HG02798 (cell line): ENCODE data around the gene ELMO2.
"Not testable (repeated sequence)": the region's sequence is repeated elsewhere in the genome, so short reads cannot be mapped to it uniquely, and the experiment has no call there.

Source experiments
- ATAC-seq: cut with Tn5 transposase; IDR thresholded peaks from one replicate; pipeline ENCODE4 v1.9.1; 2021; ENCODE audit warnings: mild to moderate bottlenecking; ENCODE audit not compliant: unreplicated experiment, poor library complexity

ELMO2 gene

DNA sequence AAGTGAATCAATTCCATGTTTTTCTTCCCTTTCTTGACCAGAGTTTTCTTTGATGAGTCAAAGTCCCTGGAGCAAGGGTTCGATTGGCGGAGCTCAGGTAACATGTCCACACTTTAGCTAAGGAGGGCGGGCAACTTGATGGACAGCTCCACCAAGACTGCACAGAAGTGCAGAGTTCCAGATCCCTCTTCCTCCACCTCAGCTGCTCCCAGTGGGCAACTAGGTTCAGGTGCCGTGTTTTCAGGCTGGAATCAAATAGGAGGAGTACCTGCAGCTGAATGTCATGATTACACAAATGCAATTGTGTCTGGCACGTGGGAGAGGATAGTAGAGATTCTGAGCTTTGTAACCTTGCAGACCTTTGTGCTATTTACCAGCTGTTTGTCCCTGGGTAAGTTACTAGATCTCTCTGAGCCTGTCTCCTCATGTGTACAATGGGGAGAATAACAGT, 1.9 kb upstream of the ELMO2 start:
- no peak for ATAC-seq

GRCh38 chr20:46407671-46407996, 1.2 kb upstream of the ELMO2 start:
- ATAC-seq, result no peak

GRCh38 chr20:46406986-46407670, 713 bp upstream of the ELMO2 start:
- peak; percentile 54 for ATAC-seq

- no peak for ATAC-seq
Observed at GRCh38 chr20:46402331-46402811, 4.0 kb downstream of the ELMO2 start.

GRCh38 chr20:46401478-46401860, 4.9 kb downstream of the ELMO2 start:
- peak; percentile 24 for ATAC-seq

DNA sequence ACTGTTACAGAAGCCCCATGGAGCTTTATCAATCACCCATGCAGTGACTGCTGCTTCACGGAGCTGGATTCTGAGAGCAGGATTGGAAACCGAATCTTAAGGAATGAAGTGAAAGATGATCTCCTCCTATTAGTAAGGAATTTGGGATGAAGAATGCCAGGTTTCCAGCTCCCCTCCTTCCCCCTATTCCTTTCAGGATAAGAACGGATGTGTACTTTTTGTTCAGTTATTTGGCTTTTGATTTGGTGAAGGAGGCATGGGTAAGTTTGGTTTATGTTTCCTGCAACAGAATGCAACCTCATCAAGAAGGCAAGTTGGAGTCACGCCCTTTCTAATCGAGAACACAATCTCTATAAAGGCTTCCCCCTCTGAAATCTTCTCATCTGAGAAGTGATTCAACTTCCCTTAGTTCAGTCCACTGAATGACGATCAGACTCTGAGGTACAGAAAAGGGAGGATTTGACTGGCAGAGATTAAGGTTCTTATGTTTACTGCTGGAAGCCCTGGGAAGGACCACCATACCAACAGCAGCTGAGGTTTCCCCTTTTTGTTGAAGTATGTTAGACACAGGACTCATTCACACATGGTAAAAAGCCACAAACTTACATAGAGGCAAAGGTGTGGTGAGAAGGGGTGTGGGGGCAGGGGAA, 5.5 kb downstream of the ELMO2 start:
- peak; percentile 17 for ATAC-seq

- ATAC-seq, result no peak
Observed at GRCh38 chr20:46400253-46400652, 6.2 kb downstream of the ELMO2 start.

DNA sequence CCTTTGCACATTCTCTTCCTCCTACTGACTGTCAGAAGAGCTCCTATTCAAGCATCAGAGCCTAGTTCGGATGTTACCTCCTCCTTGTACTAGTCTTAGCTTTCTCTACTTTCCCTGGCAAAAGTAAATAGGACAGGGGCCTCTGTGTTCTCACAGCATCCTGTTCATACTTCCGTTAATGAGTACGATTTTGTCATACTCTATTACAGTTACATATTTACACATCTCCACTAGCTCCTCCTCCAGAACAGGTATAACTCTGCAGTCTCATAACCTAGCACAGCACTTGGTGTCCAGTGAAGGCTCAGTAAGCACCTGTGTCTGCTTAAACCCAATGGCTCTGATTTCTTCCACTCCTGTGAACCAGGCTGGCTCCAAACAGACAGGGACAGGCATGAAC, 7.0 kb downstream of the ELMO2 start:
- no peak for ATAC-seq

DNA sequence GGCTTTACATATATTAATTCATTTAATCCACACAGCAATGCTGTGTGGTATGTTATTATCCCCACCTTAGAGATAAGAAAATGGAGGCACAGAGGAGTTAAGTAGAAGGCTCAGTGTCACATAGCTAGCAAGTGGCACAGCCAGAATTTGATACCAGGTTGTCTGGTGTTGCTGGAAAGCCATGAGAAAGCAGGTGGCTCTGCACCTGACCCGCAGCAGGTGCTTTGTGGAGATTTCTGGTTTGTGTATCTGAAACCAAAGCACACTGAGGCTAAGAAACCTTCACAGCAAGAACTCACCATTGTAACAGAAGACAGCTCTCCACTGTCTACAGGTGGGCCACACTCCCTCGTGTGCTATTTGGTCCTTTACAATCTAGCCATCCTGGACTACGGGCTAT, 7.5 kb downstream of the ELMO2 start:
- no peak for ATAC-seq

GRCh38 chr20:46396052-46396740, 10.2 kb downstream of the ELMO2 start:
- no peak for ATAC-seq

DNA sequence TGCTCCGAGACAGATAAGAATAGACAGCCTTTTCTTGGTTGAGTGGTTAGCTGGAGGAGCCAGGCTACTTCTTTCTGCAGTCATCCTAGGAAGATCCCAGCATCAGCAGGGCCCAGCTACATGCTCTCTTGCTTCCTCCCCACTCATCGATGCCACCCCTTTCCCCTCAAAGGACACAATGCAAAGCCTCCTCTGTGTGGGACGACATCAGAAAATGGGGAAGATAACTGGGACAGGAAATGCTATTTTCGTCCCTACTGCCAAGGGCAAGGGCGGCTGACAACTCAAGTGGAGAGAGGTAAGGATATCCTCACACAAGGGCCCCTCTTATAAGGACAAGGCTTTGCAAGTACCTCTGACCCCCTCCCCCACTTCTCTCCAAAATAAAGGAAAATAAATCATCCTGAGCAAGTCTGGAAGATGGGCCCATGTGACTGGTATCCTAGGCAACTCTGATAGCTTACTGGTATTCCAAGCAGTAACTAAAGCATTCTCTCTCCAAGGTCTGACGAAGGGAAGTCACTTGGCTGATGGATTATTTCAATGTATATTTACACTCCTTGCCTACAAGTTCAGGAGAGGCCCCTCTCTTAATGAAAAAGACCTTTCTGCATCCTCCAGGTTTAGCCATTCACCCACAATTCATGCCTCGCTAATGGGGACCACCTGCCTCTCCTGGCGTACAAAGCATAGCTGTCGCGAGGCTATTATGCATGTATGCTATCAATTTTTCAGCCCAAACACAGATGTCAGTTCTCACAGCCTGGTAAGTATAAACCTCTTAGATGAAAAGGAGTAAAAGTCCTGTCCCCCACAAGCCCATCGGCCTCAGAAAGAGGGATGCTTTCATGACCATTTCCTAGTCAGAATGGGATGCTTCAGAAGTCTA, 11.3 kb downstream of the ELMO2 start:
- no peak for ATAC-seq

DNA sequence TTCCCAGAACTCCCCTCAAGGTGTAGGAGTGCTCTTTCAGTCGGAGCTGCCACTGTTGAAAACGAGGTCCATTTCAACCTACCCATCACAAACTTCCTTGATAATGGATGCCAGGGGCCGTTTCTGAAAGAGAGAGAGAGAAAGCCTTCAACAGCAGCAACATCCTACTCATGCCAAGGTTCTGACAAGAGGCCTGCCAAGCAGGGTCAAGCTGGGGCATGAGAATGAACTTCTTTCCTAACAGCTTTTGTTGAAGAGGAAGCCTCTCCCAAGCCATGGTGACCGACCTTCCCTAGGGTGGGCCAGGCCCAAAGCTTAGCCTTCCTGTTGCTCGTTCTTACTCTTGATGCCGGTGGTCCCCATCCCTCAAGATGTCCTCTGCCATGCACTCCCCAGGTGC, 12.4 kb downstream of the ELMO2 start:
- ATAC-seq, result no peak

- ATAC-seq, result no peak
Observed at GRCh38 chr20:46388937-46389336, 17.5 kb downstream of the ELMO2 start.

DNA sequence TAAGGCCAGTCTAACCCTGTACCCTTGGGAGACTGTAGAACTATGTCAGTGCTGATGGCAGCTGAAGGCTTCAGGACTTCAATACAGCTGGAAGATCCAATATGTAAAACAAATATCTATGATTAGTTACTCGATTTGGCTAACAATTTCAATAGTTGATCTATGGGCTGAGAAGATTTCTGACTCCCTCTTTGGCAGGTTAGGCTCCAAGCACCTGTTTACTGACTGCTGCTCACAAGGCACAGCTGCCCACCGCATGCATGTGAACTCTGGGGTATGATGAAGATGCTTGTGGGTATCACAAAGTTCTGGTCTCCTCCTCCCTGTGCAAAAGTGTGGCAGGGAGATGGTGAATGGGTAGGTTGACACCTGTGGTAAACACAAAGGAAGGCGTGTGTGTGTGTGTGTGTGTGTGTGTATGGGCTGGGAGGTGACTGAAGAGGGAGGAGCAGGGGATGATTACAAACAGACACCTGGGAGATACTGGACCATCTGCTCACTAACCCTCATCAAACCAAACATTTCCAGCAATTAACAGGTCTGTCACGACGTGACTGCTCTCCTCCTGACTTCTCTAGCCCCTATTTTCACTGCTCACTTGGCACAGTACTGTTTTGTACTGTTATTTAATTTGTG, 18.1 kb downstream of the ELMO2 start:
- no peak for ATAC-seq

- not testable (repeated sequence) for ATAC-seq
Observed at GRCh38 chr20:46387054-46387453, 19.4 kb downstream of the ELMO2 start.

DNA sequence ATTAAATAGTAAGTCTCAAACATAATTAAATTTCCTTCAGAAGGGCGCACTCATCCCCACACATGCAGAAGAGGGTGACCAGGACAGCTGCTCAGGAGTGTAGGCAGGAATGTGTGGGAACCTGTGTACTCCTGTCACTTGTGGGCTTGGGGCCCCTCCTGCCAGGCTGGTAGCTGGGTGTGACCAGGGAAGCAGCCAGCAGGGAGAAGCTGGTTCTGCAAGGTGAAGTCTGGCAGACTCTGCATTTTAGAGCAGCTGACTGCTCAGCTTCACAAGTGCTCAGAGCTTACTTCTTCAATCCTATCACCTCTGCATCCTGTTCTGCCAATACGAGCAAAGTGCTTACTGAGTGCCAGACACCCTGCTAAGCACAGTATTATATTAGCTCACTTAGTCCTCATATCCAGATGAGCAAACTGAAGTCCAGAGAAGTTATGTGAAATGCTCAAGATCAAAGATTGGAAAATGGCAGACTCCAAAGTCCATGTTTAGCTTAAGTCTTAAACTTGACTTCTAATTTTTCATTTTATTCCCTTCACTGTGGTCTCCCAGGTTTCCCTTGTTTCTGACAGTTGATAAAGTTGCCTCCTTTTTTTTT, 27.9 kb downstream of the ELMO2 start:
- no peak for ATAC-seq

DNA sequence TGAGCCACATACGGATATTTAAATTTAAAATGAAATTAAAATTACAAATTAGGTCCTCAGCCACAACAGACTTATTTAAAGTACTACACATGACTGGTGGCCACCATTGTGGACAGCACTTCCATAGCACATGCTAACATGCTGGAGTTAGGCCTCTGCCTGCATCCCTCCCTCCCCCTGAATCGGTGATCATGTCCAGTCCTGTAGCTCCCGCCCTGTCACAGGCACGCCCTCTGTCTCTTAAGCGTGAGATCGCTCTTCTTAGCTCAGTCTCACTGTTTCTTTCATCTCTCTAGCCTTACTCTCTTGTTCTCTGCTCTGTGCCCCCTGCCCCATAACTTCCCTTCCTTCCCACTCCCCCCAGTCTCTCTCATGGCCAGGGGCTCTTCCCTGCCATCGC, 28.9 kb downstream of the ELMO2 start:
- no peak for ATAC-seq

DNA sequence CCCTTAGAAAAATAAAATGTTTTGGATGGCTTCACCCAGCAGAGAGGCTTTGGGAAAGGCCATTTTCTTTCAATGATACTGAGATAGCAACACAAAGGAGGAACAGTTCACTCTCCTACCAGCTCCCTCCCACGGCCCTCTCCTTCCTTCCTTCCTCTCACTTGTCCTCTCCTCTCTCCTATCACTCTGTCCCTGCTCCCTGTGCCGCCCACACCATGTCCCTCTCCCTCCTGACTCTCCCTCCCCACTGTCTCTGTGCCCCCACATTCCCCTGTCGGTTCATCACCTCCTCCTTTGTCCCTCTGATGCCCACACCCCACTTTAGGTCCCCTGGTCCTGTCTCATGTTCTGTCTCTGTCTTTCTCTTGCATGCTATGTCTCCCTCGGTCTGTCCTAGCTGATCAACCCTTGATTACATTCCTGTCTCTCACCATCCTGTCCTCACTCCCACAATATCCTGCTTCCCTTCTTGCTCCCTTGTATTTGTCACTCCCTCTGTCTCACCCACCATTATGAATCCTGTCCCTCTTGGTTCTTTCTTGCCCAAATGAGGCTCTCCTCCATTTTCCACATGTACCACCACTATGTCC, 30.1 kb downstream of the ELMO2 start:
- ATAC-seq, result no peak

DNA sequence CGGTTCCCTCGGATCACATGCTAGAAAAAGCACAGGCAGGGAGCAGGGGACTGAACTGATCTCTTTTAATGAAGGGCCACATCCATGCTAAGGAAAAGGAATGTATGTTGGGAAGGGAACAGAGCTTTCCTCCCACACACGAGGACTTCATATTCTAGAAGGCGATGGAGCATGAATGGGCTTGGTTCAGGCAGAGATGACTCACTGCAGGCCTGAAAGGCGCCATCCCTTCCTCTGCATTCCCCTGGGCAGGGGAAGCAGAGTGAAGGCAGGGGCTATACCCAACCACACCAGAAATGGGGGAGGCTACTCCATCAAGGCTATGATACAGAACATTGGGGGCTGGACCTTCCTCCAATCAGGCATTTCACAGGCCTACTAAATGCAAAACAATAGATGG, 30.6 kb downstream of the ELMO2 start:
- ATAC-seq, result no peak
